ENCODE results near the gene STRBP. TPM values are rescaled to one million over a fixed set of nuclear protein-coding genes. Genes with fewer than 3 reads are reported as not detected.

Gene STRBP
- total and polyA plus RNA-seq, 2 of the 8 experiments (the other 6 are each of a cell fraction or from before 2014, with no cell fraction given) = 29.7 to 105 TPM

GRCh38 chr9:123262338-123262737, 6.0 kb downstream of the STRBP start:
- Histone ChIP-seq H2BK12ac (ENCODE audit: low read depth, low read length) (no peak overlapping the region), H3K79me2 (ENCODE audit: control insufficient read depth in 1 of 2, insufficient read depth in 2 of 2, low read length in 2 of 2) (peaks cover 22 to 95% of the 10 kb centered on the region in 2 experiments), H3K23ac (ENCODE audit: insufficient read length) (no peak overlapping the region), H3K79me1 (ENCODE audit: low read depth, low read length) (peaks cover 14% of the 10 kb centered on the region), H2BK20ac (ENCODE audit: low read length) (no peak overlapping the region), H3K4me1 (replicated peaks in 1 of 4; ENCODE audit: control insufficient read depth in 3 of 4, insufficient read depth in 4 of 4, low read length in 3 of 4) (peaks cover 0 to 17% (median 5%) of the 10 kb centered on the region in 4 experiments; a peak in 5 of 7 replicates), H4K20me1 (replicated peaks in 1 of 2; ENCODE audit: control insufficient read depth in 1 of 2, insufficient read depth in 2 of 2, low read length in 2 of 2) (peaks cover 15 to 17% of the 10 kb centered on the region in 2 experiments), H4K8ac (ENCODE audit: extremely low read depth, insufficient read depth, low read length) (no peak overlapping the region), H3K9me3 (ENCODE audit: insufficient read depth in 2 of 2, low read depth in 1 of 2, low read length in 1 of 2) (no peaks in the 10 kb centered on the region), H2AK5ac (ENCODE audit: low read depth, low read length) (no peak overlapping the region), H3K18ac (ENCODE audit: extremely low read depth, low read length) (no peak overlapping the region), H3K23me2 (ENCODE audit: low read depth, low read length) (peaks cover 10% of the 10 kb centered on the region), H2AFZ (ENCODE audit: low read length) (no peak overlapping the region), H3K4me2 (ENCODE audit: insufficient read depth in 1 of 2, low read depth in 2 of 2, low read length in 2 of 2) (no peak overlapping the region), H3K56ac (replicated peaks; ENCODE audit: insufficient read length, low read depth, low read length) (no peak overlapping the region), H4K91ac (replicated peaks; ENCODE audit: insufficient read length, low read length) (no peak overlapping the region), H3K4ac (replicated peaks; ENCODE audit: insufficient read length, low read depth, low read length) (no peak overlapping the region), H3K27ac (ENCODE audit: low read depth, low read length) (no peak overlapping the region), H4K5ac (ENCODE audit: insufficient read length, low read depth, low read length) (no peak overlapping the region), H3K14ac (ENCODE audit: insufficient read length) (no peak overlapping the region), H2BK5ac (ENCODE audit: low read depth, low read length) (no peak overlapping the region), H3K36me3 (ENCODE audit: control insufficient read depth in 2 of 4, insufficient read depth in 4 of 4, low read length in 3 of 4) (no peaks in the 10 kb centered on the region), H3K4me3 (ENCODE audit: extremely low read depth in 1 of 4, insufficient read depth in 2 of 4, low read depth in 3 of 4, low read length in 4 of 4) (no peak overlapping the region), H2BK120ac (replicated peaks; ENCODE audit: low read depth, low read length) (no peak overlapping the region), H3K27me3 (replicated peaks in 1 of 4; ENCODE audit: control insufficient read depth in 3 of 4, extremely low read depth in 1 of 4, insufficient read depth in 3 of 4, low read length in 3 of 4) (no peaks in the 10 kb centered on the region), H2BK15ac (ENCODE audit: low read length) (no peak overlapping the region), H3K9ac (replicated peaks in 1 of 4; ENCODE audit: extremely low read depth in 1 of 4, low read depth in 3 of 4, low read length in 3 of 4) (no peak overlapping the region)
- DNase-seq (ENCODE audit: low read depth in 1 of 2, low spot score in 2 of 2) = no peak
- 86% methylated on average over 1 of the region's 1 CpG; no CpG with 5 or more reads in 1 of the 2 experiments for WGBS, 2 experiments (ENCODE audit: extremely low coverage in 1 of 2, insufficient coverage in 1 of 2, insufficient read length in 1 of 2, insufficient replicate concordance in 2 of 2, low coverage in 1 of 2, low lambda C conversion rate in 2 of 2, missing lambda C conversion rate in 1 of 2)
- no peak for FAIRE-seq
- ChIA-PET CTCF (ENCODE audit: partially characterized antibody) (interaction anchor here (1.1 kb wide), 1 partner anchor 10 kb away, joined by 3 read pairs; no protein-coding TSS in a partner anchor), POLR2A (ENCODE audit: partially characterized antibody) (no interaction called here)
- TF ChIP-seq SUZ12 (IDR thresholded peaks at IDR 0.05; ENCODE audit: low read length) (no peak), NRF1 (IDR thresholded peaks at IDR 0.05; ENCODE audit: low read depth, low read length) (no peak), ZNF274 (IDR thresholded peaks at IDR 0.05; ENCODE audit: borderline replicate concordance, extremely low read depth, low read length) (no peak), RFX5 (IDR thresholded peaks at IDR 0.05; ENCODE audit: borderline replicate concordance, low read depth, low read length) (no peak), CTCF (IDR thresholded peaks at IDR 0.05; ENCODE audit: control extremely low read depth in 1 of 3, insufficient read depth in 1 of 3, low read depth in 1 of 3, low read length in 3 of 3) (no peak), PHF8 (conservative IDR thresholded peaks at IDR 0.05; ENCODE audit: low read depth, low read length) (no peak), BRCA1 (IDR thresholded peaks at IDR 0.05; ENCODE audit: low read depth, low read length) (no peak), E2F6 (IDR thresholded peaks at IDR 0.05) (no peak), POLR2AphosphoS5 (IDR thresholded peaks at IDR 0.05; ENCODE audit: low read depth, low read length) (no peak), SRF (IDR thresholded peaks at IDR 0.05; ENCODE audit: low read depth, low read length) (no peak), CTBP2 (IDR thresholded peaks at IDR 0.05; ENCODE audit: borderline replicate concordance, insufficient read depth, insufficient read length, low read length) (no peak)

Data from H1 (cell line).